Peyer's patch (tissue), 4 donors: ENCODE results near the gene RIIAD1. TPM values are rescaled to one million over a fixed set of nuclear protein-coding genes. Genes with fewer than 3 reads are reported as not detected.
"Not testable (repeated sequence)": the region's sequence is repeated elsewhere in the genome, so short reads cannot be mapped to it uniquely, and the experiment has no call there.

ENCODE experiments used
- DNase-seq, 3 donors: peaks; one replicate each; pipeline ENCODE4 v3.0.0-alpha.2; 2017 to 2019
- H3K27ac ChIP-seq, 4 donors: fragments of 200-600 bp; sonication (generic); one replicate each; pipeline ENCODE4 v1.5.1; 2016 to 2019
- H3K27me3 ChIP-seq, 2 donors: fragments of 200-600 bp; sonication (generic); one replicate each; pipeline ENCODE4 v1.5.1; 2019
- H3K36me3 ChIP-seq, 3 donors: fragments of 200-600 bp; sonication (generic); one replicate each; pipeline ENCODE4 v1.5.1; 2016 to 2019
- H3K4me1 ChIP-seq, 4 donors: fragments of 200-600 bp; sonication (generic); one replicate each; pipeline ENCODE4 v1.5.1; 2016 to 2019
- H3K4me3 ChIP-seq, 4 donors: fragments of 200-600 bp; sonication (generic); 1 replicate in 3 of 4; 2 replicates in 1 of 4; pipeline ENCODE4 v1.5.1; 2016 to 2019; ENCODE audit warnings: mild to moderate bottlenecking in 1 of 4
- H3K9me3 ChIP-seq, 4 donors: fragments of 200-600 bp; sonication (generic); one replicate each; pipeline ENCODE4 v1.5.1; 2016 to 2019; ENCODE audit warnings: mild to moderate bottlenecking in 1 of 4
- POLR2A ChIP-seq, 2 donors: fragments of 450-650 bp; IDR thresholded peaks; one replicate each; pipeline ENCODE4 v1.5.1; 2017; ENCODE audit warnings: antibody characterized with exemption in 2 of 2, mild to moderate bottlenecking in 2 of 2, moderate library complexity in 2 of 2
- total RNA-seq, 4 donors: library from RNA; depleted of rRNA; stranded (reverse); fragments of >200 nt; gene quantifications; one replicate each; pipeline ENCODE4 v1.1.0, GENCODE V29; 2016
- TF ChIP-seq, protein P1 (sequence below), 6 experiments: fragments of 450-650 bp in 4 of 6; fragments of 200-600 bp in 2 of 6; sonication (generic) in 1 of 6; IDR thresholded peaks; one replicate each; pipeline ENCODE4 v1.5.1; 2017 to 2019; ENCODE audit warnings: antibody characterized with exemption in 6 of 6, mild to moderate bottlenecking in 3 of 6, moderate library complexity in 1 of 6

The RIIAD1 gene
- total RNA-seq, 4 donors from 2014 or later, result not detected

- Histone ChIP-seq H3K4me3 (peak overlapping the region in 2 of 4 donors; percentile 15 to 24), H3K4me1 (peaks cover 0 to 5% (median 0%) of the 10 kb centered on the region in 4 donors), H3K36me3 (no peaks in the 10 kb centered on the region), H3K27ac (peak overlapping the region in 1 of 4 donors; percentile 32), H3K9me3 (no peaks in the 10 kb centered on the region), H3K27me3 (no peaks in the 10 kb centered on the region)
- TF ChIP-seq POLR2A (IDR thresholded peaks at IDR 0.05), result no peak
- TF ChIP-seq, protein P1, sequence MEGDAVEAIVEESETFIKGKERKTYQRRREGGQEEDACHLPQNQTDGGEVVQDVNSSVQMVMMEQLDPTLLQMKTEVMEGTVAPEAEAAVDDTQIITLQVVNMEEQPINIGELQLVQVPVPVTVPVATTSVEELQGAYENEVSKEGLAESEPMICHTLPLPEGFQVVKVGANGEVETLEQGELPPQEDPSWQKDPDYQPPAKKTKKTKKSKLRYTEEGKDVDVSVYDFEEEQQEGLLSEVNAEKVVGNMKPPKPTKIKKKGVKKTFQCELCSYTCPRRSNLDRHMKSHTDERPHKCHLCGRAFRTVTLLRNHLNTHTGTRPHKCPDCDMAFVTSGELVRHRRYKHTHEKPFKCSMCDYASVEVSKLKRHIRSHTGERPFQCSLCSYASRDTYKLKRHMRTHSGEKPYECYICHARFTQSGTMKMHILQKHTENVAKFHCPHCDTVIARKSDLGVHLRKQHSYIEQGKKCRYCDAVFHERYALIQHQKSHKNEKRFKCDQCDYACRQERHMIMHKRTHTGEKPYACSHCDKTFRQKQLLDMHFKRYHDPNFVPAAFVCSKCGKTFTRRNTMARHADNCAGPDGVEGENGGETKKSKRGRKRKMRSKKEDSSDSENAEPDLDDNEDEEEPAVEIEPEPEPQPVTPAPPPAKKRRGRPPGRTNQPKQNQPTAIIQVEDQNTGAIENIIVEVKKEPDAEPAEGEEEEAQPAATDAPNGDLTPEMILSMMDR (IDR thresholded peaks at IDR 0.05), result no peak
- DNase-seq, result peak in 1 of 3 donors; percentile 52
These were observed 8.0 kb downstream of the RIIAD1 start for GRCh38 chr1:151729157-151729965.

GRCh38 chr1:151729966-151730291 lies 8.6 kb downstream of the RIIAD1 start:
- no peak for DNase-seq
- Histone ChIP-seq H3K36me3 (no peaks in the 10 kb centered on the region), H3K27me3 (no peaks in the 10 kb centered on the region), H3K4me1 (peaks cover 0 to 8% (median 0%) of the 10 kb centered on the region in 4 donors), H3K27ac (peak overlapping the region in 1 of 4 donors; percentile 32), H3K4me3 (peak overlapping the region in 1 of 4 donors; percentile 24), H3K9me3 (no peaks in the 10 kb centered on the region)
- no peak for TF ChIP-seq POLR2A (IDR thresholded peaks at IDR 0.05)
- TF ChIP-seq, protein P1 (IDR thresholded peaks at IDR 0.05), result no peak

GRCh38 chr1:151733126-151733525 lies 11.8 kb downstream of the RIIAD1 start:
- Histone ChIP-seq H3K27me3 (no peaks in the 10 kb centered on the region), H3K4me3 (no peak overlapping the region), H3K36me3 (no peaks in the 10 kb centered on the region), H3K27ac (no peak overlapping the region), H3K4me1 (peaks cover 0 to 4% (median 0%) of the 10 kb centered on the region in 4 donors), H3K9me3 (peaks cover 0 to 13% (median 3%) of the 10 kb centered on the region in 4 donors)
- TF ChIP-seq, protein P1 (IDR thresholded peaks at IDR 0.05), result no peak
- no peak for TF ChIP-seq POLR2A (IDR thresholded peaks at IDR 0.05)
- DNase-seq, result no peak

GRCh38 chr1:151733995-151734394 lies 12.7 kb downstream of the RIIAD1 start:
- H3K36me3 ChIP-seq, H3K4me1 ChIP-seq, H3K27ac ChIP-seq, H3K27me3 ChIP-seq, H3K4me3 ChIP-seq, DNase-seq: not testable (repeated sequence)
- peaks cover 0 to 13% (median 3%) of the 10 kb centered on the region in 4 donors for H3K9me3 ChIP-seq

DNA sequence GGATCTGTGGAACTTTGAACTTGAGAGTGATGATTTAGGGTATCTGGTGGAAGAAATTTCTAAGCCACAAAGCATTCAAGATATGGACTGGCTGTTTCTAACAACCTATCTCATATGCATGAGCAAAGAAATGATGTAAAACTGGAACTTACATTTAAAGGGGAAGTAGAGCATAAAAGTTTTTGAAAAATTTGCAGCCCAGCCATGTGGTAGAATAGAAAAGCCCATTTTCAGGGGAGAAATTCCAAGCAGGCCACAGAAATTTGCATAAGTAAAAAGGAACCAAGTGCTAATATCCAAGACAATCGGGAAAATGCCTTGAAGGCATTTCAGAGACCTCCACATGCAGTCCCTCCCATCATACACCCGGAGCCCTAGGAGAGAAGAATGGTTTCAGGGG lies 15.7 kb downstream of the RIIAD1 start:
- Histone ChIP-seq H3K4me3 (no peak overlapping the region), H3K9me3 (peaks cover 0 to 13% (median 3%) of the 10 kb centered on the region in 4 donors), H3K27me3 (no peaks in the 10 kb centered on the region), H3K4me1 (peaks cover 0 to 4% (median 0%) of the 10 kb centered on the region in 4 donors), H3K36me3 (no peaks in the 10 kb centered on the region), H3K27ac (no peak overlapping the region)
- no peak for DNase-seq
- TF ChIP-seq POLR2A (IDR thresholded peaks at IDR 0.05), result no peak
- TF ChIP-seq, protein P1 (IDR thresholded peaks at IDR 0.05), result no peak

DNA sequence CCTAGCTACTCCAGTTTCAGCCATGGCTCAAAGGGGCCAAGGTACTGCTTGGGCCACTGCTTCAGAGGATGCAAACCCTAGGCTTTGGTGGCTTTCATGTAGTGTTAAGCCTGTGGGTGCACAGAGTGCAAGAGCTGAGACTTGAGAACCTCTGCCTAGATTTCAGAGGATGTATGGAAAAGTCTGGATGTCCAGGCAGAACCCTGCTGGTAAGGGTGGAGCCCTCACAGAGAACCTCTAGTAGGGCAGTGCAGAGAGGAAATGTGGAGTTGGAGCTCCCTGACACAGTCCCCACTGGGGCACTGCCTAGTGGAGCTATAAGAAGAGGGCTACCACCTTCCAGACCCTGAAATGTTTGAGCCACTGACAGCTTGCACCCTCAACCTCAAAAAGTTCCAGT lies 16.2 kb downstream of the RIIAD1 start:
- TF ChIP-seq, protein P1 (IDR thresholded peaks at IDR 0.05), result no peak
- TF ChIP-seq POLR2A (IDR thresholded peaks at IDR 0.05), result no peak
- Histone ChIP-seq H3K9me3 (peaks cover 0 to 13% (median 3%) of the 10 kb centered on the region in 4 donors), H3K36me3 (no peaks in the 10 kb centered on the region), H3K27me3 (no peaks in the 10 kb centered on the region), H3K4me1 (peaks cover 0 to 4% (median 0%) of the 10 kb centered on the region in 4 donors), H3K27ac (no peak overlapping the region), H3K4me3 (no peak overlapping the region)
- no peak for DNase-seq
